ENCODE data around the gene RANBP1.

DNA sequence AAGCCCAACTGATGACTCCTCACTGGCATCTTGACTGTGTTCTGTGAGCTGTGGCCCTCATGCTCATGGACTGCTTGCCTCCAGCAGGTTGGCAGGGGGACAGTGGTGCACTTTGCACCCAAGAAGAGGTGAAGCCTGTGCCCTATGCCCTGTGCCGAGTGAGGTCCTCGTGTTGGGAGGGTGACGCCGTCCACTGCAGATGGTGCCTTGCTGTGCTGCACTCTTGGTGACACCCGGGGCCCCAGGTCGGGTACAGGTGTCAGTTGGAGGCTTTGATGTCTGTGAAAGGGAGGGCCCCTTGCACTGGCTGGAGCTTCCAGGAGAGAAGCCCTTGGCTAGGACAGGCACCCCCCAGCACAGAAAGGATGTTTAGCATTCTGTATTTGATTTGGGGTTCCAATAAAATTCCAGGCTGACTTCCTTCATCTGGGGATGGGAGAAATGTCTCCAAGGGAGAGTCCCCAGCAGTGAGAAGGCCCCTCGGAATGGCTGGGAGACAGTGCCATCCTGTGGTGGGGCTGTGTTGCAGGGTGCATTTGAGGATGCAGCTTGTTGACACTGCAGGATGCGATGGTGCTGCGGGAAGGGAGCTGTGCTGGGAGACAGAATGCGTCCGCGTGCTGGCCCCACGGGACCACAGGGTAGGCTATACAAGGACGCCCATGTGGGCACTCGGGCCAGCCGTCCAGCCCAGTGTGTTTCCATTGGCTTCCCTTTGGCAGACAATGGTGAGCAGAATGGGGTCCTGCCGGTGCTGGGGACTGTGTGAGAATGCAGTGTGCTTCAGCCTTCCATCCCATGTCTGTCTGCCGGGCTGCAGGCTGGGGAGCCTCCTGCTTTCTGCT, 13.2 kb downstream of the RANBP1 start:
- peak; percentile 19 to 25 (median 23) for TF ChIP-seq CTCF (IDR thresholded peaks at IDR 0.05)
- TF ChIP-seq POLR2A (IDR thresholded peaks at IDR 0.05): no peak
